Breast epithelium (tissue), 4 donors: ENCODE measurements around the gene BMP2K. TPM values are rescaled to one million over a fixed set of nuclear protein-coding genes. Genes with fewer than 3 reads are reported as not detected.
A peak's percentile ranks its signal among the peaks of the same experiment; 100 is the strongest.

ENCODE experiments used
- DNase-seq, 2 donors: peaks; one replicate each; pipeline ENCODE4 v3.0.0-alpha.2; 2019; ENCODE audit warnings: low spot score in 2 of 2
- H3K27ac ChIP-seq, 2 donors: fragments of 200-600 bp; sonication (generic) in 1 of 2; one replicate each; pipeline ENCODE4 v1.5.1; 2016 to 2019; ENCODE audit warnings: mild to moderate bottlenecking in 1 of 2
- H3K27me3 ChIP-seq, 2 donors: fragments of 200-600 bp; sonication (generic) in 1 of 2; one replicate each; pipeline versions ENCODE4 v1.5.1 to v1.6.0; 2017 to 2019; ENCODE audit warnings: control low read depth in 1 of 2, mild to moderate bottlenecking in 1 of 2
- H3K36me3 ChIP-seq: fragments of 200-600 bp; one replicate; pipeline ENCODE4 v1.5.1; 2019
- H3K4me1 ChIP-seq, 2 donors: fragments of 200-600 bp; sonication (generic); one replicate each; pipeline ENCODE4 v1.5.1; 2016 to 2019; ENCODE audit warnings: control low read depth in 1 of 2
- H3K4me3 ChIP-seq, 3 donors: fragments of 200-600 bp; sonication (generic); 1 replicate in 2 of 3; 2 replicates in 1 of 3; pipeline ENCODE4 v1.5.1; 2016 to 2019; ENCODE audit warnings: mild to moderate bottlenecking in 3 of 3, moderate library complexity in 2 of 3
- H3K9me3 ChIP-seq, 2 donors: fragments of 200-600 bp; sonication (generic) in 1 of 2; one replicate each; pipeline ENCODE4 v1.5.1; 2016 to 2019; ENCODE audit warnings: control low read depth in 1 of 2
- POLR2A ChIP-seq: fragments of 450-650 bp; IDR thresholded peaks from one replicate; pipeline ENCODE4 v1.6.1; 2016; ENCODE audit warnings: antibody characterized with exemption, mild to moderate bottlenecking, moderate library complexity
- POLR2AphosphoS5 ChIP-seq, 3 donors: sonication (generic); formaldehyde crosslinking; IDR thresholded peaks; one replicate each; pipeline ENCODE4 v1.6.1; 2017; ENCODE audit warnings: antibody characterized with exemption in 3 of 3
- intact Hi-C: fragments of 100-400 bp; cut with DNase I; formaldehyde crosslinking; loops from one replicate; pipeline ENCODE4 v1.15.1; 2023; ENCODE audit warnings: low total_unique reads
- total RNA-seq, 3 donors: library from RNA; depleted of rRNA; stranded (reverse); fragments of >200 nt; gene quantifications; one replicate each; pipeline ENCODE4 v1.1.0, GENCODE V29; 2016
- TF ChIP-seq, protein P1 (sequence below), 3 donors: fragments of 450-650 bp; IDR thresholded peaks; one replicate each; pipeline ENCODE4 v1.5.1; 2016 to 2017; ENCODE audit warnings: antibody characterized with exemption in 3 of 3, mild to moderate bottlenecking in 3 of 3, moderate library complexity in 3 of 3

Gene BMP2K
- total RNA-seq, 3 donors from 2014 or later: 42.3 to 134 (median 42.4) TPM

DNA sequence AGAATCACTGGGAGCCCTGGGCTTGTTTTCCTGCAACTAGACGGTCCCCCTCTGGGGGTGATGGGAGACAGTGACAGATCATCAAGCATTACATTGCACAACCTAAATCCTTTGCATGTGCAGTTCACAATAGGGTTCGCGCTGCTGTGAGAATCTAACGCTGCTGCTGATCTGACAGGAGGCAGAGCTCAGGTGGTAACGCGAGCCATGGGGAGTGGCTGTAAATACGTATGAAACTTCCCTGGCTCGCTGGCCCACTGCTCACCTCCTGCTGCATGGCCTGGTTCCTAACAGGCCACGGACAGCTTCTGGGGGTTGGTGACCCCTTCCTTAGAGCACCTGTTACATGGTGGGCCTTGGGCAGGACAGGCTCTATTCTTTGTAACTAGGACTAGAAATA lies 152.7 kb downstream of the BMP2K start:
- no peak overlapping the region for H3K4me3 ChIP-seq
- H3K36me3 ChIP-seq: no peaks in the 10 kb centered on the region
- H3K4me1 ChIP-seq: no peaks in the 10 kb centered on the region
- TF ChIP-seq, protein P1, sequence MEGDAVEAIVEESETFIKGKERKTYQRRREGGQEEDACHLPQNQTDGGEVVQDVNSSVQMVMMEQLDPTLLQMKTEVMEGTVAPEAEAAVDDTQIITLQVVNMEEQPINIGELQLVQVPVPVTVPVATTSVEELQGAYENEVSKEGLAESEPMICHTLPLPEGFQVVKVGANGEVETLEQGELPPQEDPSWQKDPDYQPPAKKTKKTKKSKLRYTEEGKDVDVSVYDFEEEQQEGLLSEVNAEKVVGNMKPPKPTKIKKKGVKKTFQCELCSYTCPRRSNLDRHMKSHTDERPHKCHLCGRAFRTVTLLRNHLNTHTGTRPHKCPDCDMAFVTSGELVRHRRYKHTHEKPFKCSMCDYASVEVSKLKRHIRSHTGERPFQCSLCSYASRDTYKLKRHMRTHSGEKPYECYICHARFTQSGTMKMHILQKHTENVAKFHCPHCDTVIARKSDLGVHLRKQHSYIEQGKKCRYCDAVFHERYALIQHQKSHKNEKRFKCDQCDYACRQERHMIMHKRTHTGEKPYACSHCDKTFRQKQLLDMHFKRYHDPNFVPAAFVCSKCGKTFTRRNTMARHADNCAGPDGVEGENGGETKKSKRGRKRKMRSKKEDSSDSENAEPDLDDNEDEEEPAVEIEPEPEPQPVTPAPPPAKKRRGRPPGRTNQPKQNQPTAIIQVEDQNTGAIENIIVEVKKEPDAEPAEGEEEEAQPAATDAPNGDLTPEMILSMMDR (IDR thresholded peaks at IDR 0.05): no peak
- no peak for TF ChIP-seq POLR2AphosphoS5 (IDR thresholded peaks at IDR 0.05)
- no peak for TF ChIP-seq POLR2A
- no peak for DNase-seq
- H3K9me3 ChIP-seq: no peaks in the 10 kb centered on the region
- intact Hi-C loops: no loop called here
- no peak overlapping the region for H3K27ac ChIP-seq
- H3K27me3 ChIP-seq: no peaks in the 10 kb centered on the region

DNA sequence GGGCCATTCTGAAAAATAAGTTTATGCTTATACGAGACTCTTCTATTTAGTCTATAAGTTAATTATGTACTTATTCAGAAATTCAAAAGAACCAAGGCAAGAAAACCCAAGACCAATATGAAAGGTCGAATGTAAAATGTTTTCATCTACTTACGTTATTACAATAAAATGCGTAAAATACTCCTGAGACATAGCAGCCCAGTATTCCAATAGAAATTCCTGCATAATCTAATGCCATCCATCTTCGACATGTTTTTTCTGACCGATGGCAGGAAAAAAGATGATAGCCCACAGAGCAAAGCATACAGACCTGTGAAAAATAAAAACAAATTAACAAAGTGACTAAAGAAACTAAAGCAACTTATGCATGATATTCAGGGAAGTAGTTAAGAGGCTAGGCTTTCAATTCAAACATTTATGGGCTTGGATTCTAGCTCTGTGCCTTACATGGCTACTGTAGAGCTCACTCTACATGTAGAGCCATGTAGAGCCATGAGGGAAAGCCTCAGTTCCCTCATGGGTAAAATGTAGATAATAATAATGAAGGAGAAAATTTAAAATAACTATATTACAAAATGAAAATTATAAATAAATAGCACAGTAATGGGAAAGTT lies 154.0 kb downstream of the BMP2K start:
- H3K4me1 ChIP-seq: no peaks in the 10 kb centered on the region
- no peak overlapping the region for H3K27ac ChIP-seq
- H3K9me3 ChIP-seq: no peaks in the 10 kb centered on the region
- no peaks in the 10 kb centered on the region for H3K27me3 ChIP-seq
- H3K4me3 ChIP-seq: no peak overlapping the region
- no peak for DNase-seq
- intact Hi-C loops: no loop called here
- TF ChIP-seq, protein P1 (IDR thresholded peaks at IDR 0.05): no peak
- TF ChIP-seq POLR2A: no peak
- no peak for TF ChIP-seq POLR2AphosphoS5 (IDR thresholded peaks at IDR 0.05)
- no peaks in the 10 kb centered on the region for H3K36me3 ChIP-seq

DNA sequence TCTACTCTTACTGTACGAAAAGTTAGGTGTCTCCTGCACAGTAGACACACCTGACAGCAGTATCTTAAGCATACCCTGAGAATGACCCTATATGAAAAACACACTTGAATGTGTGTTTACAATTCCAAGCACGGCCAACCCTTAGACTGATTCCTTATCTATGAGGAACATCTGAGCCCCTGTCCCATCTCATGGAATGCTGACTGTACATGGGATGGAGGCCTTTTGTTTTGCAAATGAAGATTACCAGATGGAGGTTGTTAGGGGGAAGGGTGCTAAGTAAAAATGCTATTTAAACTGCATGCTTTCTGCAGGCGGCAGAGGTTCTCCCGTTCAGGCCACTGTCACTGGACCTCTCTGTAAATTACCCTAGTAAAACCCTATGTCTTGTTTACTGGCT lies 160.8 kb downstream of the BMP2K start:
- no peak for DNase-seq
- H3K4me3 ChIP-seq: peak overlapping the region in 1 of 3 donors; percentile 93
- intact Hi-C loops: no loop called here
- TF ChIP-seq, protein P1 (IDR thresholded peaks at IDR 0.05): no peak
- TF ChIP-seq POLR2AphosphoS5 (IDR thresholded peaks at IDR 0.05) (no peak), POLR2A (no peak)
- H3K27ac ChIP-seq: no peak overlapping the region
- H3K4me1 ChIP-seq: no peaks in the 10 kb centered on the region
- H3K27me3 ChIP-seq: no peaks in the 10 kb centered on the region
- no peaks in the 10 kb centered on the region for H3K9me3 ChIP-seq
- H3K36me3 ChIP-seq: no peaks in the 10 kb centered on the region

DNA sequence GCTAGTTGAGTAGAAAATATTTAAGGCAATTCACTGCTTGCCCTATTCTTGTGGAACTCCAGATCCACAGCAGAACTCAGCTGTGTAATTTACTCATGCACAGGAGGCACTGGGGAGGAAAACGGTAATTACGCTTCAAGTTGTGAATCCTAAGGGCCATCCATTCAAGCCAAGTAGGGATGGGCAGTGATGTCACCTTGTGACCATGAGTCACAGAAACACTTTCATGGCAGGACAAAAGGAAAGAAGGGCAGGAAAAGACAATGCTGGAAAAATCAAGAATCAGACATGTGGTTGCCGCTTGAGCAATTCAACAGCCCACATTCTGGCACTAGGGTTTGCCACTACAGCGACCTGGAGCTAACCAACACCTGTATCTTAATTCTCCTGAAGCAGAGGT lies 161.7 kb downstream of the BMP2K start:
- Histone ChIP-seq H3K27me3 (no peaks in the 10 kb centered on the region), H3K27ac (no peak overlapping the region), H3K9me3 (no peaks in the 10 kb centered on the region), H3K4me3 (peak overlapping the region; percentile 91 to 93 (median 92)), H3K36me3 (no peaks in the 10 kb centered on the region), H3K4me1 (no peaks in the 10 kb centered on the region)
- intact Hi-C loops: no loop called here
- DNase-seq: no peak
- TF ChIP-seq POLR2A (no peak), POLR2AphosphoS5 (IDR thresholded peaks at IDR 0.05) (no peak)
- TF ChIP-seq, protein P1 (IDR thresholded peaks at IDR 0.05): no peak

DNA sequence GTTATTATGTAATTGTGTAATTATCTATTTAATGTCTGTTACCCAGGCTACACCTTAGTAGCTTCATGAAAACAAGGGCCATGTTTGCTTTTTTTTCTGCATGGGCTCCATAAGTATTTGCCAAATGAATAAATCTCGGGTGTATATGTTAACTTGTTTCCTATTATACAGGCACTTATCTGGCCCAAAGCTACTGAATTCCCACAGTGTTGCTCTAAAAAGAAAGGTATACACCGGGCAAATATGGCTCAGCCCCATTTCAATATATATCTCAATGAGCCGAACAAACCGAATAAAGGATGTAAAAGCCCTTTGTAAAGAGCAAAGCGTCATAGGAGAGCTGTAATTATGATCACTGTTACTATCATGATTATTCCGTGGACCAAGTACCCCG lies 162.3 kb downstream of the BMP2K start:
- H3K27ac ChIP-seq: peak overlapping the region; percentile 83 to 88

More for the DNA sequence above, 162.3 kb downstream of the BMP2K start:
- Histone ChIP-seq H3K4me3 (peak overlapping the region; percentile 91 to 93 (median 92)), H3K36me3 (no peaks in the 10 kb centered on the region), H3K4me1 (no peaks in the 10 kb centered on the region), H3K27me3 (no peaks in the 10 kb centered on the region), H3K9me3 (no peaks in the 10 kb centered on the region)
- TF ChIP-seq POLR2A (no peak), POLR2AphosphoS5 (IDR thresholded peaks at IDR 0.05) (no peak)
- TF ChIP-seq, protein P1 (IDR thresholded peaks at IDR 0.05): no peak
- DNase-seq: no peak
- intact Hi-C loops: no loop called here
